GM12891 (cell line): ENCODE data around the gene HLCS.

Source experiments
- POLR2A ChIP-seq: IDR thresholded peaks from 2 replicates; pipeline ENCODE4 v1.6.1; 2011; ENCODE audit warnings: low read depth, low read length, control low read depth
- POLR2AphosphoS5 ChIP-seq: IDR thresholded peaks from 2 replicates; pipeline ENCODE4 v1.6.1; 2011; ENCODE audit warnings: low read depth, low read length, control low read depth
- TAF1 ChIP-seq: IDR thresholded peaks from 2 replicates; pipeline ENCODE4 v1.6.1; 2011; ENCODE audit warnings: low read depth, low read length, control low read depth

DNA sequence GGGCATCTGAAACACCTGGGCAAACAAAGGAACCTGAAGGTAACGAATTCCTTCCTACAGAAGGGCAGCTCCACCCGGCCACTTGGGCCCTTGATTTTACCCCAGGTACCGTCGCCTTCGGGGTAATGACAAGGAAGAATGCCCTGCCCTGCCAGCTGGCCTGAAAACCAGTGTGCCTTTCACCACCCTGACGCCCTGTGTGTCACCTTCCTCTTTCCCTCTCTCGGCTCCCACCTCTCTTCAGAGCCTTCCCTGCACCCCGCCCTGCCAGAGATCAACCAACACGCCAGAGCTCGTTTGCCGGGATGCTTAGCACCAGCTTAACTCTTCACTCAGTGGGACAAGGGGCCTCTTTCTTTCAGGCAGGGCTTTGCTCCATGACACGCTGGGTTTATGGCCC, 181.5 kb downstream of the HLCS start:
- TF ChIP-seq POLR2A (no peak), POLR2AphosphoS5 (no peak), TAF1 (no peak)
